HG03575 (cell line): ENCODE results near the gene TBC1D5.

Experiments used
- ATAC-seq: cut with Tn5 transposase; IDR thresholded peaks from one replicate; pipeline ENCODE4 v1.9.1; 2021; ENCODE audit not compliant: unreplicated experiment, insufficient number of reproducible peaks, low FRiP score; ENCODE audit errors: extremely low read depth

TBC1D5 gene

GRCh38 chr3:17125738-17126442, 616.5 kb downstream of the TBC1D5 start:
- no peak for ATAC-seq

- ATAC-seq: no peak
Observed at GRCh38 chr3:17122758-17123157, 619.7 kb downstream of the TBC1D5 start.

GRCh38 chr3:17121336-17121735, 621.1 kb downstream of the TBC1D5 start:
- no peak for ATAC-seq

- no peak for ATAC-seq
Observed at GRCh38 chr3:17120115-17120514, 622.3 kb downstream of the TBC1D5 start.

GRCh38 chr3:17119201-17120072, 623.0 kb downstream of the TBC1D5 start:
- ATAC-seq: no peak

- no peak for ATAC-seq
Observed at GRCh38 chr3:17118771-17119170, 623.7 kb downstream of the TBC1D5 start.

GRCh38 chr3:17116007-17116600, 626.3 kb downstream of the TBC1D5 start:
- no peak for ATAC-seq

- ATAC-seq: no peak
Observed at GRCh38 chr3:17115186-17115585, 627.2 kb downstream of the TBC1D5 start.

GRCh38 chr3:17111586-17111985, 630.8 kb downstream of the TBC1D5 start:
- no peak for ATAC-seq

- no peak for ATAC-seq
Observed at GRCh38 chr3:17110660-17111396, 631.6 kb downstream of the TBC1D5 start.
